SIG-M5 (cell line): ENCODE results near the gene CCDC152.
"Not testable (repeated sequence)": the region's sequence is repeated elsewhere in the genome, so short reads cannot be mapped to it uniquely, and the experiment has no call there.

ENCODE experiments used
- DNase-seq: peaks from one replicate; lab custom pipeline; 2025; lab: John Stamatoyannopoulos, UW

Gene CCDC152, protein sequence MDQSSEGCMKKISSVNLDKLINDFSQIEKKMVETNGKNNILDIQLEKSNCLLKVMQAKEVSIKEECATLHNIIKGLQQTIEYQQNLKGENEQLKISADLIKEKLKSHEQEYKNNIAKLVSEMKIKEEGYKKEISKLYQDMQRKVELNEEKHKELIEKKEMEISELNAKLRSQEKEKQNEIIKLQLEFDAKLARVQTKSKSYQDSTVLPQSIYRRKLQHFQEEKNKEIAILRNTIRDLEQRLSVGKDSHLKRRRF

DNA sequence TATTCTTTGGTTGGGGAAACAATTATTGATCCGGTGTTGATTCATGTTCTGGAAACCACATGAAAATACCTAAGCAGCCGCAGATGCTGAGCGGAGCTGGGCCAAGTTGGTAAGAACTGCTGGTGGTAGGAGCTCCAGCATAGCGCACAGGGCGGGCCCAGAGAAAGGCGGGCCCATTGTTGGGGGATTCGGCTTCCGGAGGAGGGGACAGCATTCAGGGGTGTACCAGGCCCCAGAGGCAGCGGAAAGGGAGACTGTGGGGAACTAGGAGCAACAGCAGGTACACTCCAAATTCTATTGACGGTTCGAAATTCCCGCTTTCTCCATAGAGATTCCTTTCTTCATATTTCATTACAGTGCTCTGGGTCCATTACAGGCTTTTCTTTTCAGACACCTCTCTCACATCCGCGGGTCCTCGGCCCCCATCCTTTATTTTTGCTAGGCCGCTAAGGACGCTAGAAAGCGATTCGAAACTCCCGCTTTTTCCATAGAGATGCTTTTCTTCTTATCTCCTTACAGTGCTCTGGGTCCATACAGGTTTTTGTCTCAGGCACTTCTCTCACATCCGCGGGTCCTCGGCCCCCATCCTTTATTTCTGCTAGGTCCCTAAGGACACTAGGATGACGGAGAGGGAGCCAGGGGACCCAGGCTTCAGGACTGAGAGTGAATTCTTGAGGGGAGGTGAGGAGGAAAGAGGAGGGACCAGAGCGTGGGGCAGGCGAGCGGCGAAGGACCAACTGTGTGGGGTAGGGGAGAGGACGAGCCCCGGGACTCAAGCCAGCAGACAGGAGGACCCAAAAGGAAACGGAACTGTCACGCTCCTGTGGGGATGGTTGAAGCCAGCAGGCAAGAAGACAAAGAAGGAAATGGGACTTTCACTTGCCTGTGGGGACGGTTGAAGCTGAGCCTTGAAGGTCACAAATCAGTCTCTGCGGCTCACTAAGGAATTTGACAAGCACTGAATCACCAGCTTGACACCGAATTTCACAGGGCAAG is at the start of gene CCDC152:
TSS of gene CCDC152 (plus strand) at position 213 of the 996 bp plus-strand sequence. CDS start 2,304 bp downstream, outside the sequence.
- DNase-seq = no peak

DNA sequence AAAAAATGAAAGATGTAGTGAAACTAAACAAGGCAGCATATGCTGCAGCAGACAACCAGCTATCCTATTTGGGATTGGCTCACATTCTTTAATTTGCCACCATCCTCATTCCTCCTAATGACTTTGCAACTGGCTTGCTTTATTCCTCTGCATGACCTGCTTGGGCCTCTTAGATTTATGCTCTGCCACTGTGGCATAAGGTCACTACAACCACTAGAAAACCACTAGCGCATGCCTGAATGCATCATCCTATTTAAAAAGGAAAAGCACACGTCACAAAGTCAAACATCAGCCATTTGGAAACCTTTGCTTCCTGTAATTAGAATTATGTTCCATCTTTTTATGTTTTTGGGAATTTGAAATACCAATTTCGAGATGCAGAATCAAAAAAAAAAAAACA is 40.8 kb upstream of the CCDC152 start:
- DNase-seq = no peak

DNA sequence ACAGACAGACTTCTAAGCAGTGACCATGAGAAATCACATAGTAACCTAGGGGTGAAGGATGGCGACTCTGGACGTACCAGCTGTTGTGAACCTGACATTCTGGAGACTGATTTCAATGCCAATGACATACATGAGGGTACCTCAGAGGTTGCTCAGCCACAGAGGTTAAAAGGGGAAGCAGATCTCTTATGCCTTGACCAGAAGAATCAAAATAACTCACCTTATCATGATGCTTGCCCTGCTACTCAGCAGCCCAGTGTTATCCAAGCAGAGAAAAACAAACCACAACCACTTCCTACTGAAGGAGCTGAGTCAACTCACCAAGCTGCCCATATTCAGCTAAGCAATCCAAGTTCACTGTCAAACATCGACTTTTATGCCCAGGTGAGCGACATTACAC is 38.0 kb upstream of the CCDC152 start:
- no peak for DNase-seq

DNA sequence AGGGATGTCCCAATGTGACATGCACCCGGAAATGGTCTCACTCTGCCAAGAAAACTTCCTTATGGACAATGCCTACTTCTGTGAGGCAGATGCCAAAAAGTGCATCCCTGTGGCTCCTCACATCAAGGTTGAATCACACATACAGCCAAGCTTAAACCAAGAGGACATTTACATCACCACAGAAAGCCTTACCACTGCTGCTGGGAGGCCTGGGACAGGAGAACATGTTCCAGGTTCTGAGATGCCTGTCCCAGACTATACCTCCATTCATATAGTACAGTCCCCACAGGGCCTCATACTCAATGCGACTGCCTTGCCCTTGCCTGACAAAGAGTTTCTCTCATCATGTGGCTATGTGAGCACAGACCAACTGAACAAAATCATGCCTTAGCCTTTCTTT is 37.6 kb upstream of the CCDC152 start:
- no peak for DNase-seq

DNA sequence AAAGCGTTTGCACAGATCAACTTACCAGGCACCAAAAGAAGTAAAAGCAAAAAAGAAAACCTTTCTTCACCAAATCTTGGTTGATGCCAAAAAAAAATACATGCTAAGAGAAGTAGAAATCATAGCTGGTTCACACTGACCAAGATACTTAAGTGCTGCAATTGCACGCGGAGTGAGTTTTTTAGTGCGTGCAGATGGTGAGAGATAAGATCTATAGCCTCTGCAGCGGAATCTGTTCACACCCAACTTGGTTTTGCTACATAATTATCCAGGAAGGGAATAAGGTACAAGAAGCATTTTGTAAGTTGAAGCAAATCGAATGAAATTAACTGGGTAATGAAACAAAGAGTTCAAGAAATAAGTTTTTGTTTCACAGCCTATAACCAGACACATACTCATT is 36.4 kb upstream of the CCDC152 start:
- no peak for DNase-seq

DNA sequence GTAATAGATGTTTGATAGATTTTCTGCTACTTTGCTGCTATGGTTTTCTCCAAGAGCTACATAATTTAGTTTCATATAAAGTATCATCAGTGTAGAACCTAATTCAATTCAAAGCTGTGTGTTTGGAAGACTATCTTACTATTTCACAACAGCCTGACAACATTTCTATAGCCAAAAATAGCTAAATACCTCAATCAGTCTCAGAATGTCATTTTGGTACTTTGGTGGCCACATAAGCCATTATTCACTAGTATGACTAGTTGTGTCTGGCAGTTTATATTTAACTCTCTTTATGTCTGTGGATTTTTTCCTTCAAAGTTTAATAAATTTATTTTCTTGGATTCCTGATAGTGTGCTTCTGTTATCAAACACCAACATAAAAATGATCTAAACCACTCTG is 35.1 kb upstream of the CCDC152 start:
- no peak for DNase-seq

DNA sequence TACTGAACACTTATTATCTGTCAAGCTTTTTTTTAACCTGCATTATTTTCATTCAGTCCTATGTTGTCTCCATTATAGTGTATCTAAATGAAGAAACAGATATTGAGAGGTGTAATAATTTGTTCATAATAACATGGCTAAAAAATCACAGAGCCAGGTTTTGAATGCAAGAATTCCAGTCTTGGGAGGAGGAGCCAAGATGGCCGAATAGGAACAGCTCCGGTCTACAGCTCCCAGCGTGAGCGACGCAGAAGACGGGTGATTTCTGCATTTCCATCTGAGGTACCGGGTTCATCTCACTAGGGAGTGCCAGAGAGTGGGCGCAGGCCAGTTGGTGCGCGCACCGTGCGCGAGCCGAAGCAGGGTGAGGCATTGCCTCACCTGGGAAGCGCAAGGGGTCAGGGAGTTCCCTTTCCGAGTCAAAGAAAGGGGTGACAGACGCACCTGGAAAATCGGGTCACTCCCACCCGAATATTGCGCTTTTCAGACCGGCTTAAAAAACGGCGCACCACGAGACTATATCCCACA is 22.0 kb upstream of the CCDC152 start:
- DNase-seq = not testable (repeated sequence)

DNA sequence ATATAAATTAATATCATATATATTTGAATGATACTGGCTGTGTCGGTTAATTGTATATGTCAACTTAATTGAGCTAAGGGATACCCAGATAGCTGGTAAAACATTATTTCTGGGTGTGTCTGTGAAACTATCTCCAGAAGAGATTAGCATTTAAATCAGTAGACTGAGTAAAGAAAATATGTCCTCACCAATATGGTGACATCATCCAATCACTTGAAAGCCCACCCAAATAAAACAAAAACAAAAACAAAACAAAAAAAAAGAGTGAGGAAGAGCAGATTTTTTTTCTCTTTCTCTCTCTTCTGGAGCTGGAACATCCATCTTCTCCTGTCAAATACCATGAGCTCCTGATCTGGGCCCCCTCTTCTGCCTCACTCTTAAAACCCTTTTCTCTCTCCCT is 15.7 kb upstream of the CCDC152 start:
- DNase-seq = no peak

DNA sequence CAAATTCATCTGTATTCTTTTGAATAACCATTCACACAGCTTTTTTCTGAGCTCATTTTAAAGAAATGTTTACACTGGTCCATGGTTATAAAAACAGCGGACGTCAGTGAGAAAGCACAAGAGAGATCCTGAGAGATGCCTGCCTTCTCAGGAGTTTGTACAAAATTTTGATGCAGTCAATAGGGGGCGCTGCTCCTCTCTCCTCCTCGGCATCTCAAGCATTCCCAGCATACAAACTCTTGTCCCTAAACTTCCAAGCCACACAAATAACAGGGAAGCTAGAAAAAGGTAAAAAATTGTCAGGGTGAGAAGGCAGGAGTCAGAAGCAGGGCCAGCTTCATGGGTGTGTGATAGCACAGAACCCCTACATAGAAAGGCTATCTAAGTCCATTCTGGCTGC is 11.2 kb upstream of the CCDC152 start:
- no peak for DNase-seq

DNA sequence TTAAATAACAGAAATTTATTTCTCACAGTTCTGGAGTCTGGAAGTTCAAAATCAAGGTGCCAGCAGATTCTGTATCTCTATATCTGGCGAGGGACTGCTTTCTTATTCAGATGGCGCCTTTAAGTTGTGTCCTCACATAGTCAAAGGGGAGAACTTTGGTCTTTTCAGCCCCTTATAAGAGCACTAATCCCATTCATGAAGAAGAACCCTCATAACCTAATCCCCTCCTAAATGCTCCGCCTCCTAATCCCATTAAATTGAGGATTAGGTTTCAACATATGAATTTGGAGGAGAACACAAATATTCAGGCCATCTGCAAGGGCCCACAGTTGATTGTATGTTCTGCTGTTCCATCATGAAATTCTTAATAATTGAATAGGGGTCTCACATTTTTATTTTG is 10.8 kb upstream of the CCDC152 start:
- no peak for DNase-seq

DNA sequence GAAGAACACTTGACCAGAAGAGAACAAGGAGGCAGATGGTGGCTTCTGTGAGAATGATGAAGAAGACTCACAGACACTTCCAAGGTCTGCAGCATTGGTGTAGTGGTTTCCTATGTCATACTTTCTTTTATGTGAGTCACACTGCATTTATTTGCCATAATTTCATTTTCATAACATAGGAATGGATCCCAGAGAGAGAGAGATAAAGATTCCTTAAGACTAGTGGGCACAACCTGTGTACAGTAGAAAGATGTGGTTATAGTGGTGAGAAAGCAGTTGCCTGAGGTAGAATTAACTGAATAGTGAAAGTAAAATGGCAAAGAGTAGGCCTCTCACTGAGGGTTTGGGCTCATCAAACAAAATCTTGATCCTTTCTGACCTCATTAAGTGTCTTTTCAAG is 7.6 kb upstream of the CCDC152 start:
- DNase-seq = no peak

DNA sequence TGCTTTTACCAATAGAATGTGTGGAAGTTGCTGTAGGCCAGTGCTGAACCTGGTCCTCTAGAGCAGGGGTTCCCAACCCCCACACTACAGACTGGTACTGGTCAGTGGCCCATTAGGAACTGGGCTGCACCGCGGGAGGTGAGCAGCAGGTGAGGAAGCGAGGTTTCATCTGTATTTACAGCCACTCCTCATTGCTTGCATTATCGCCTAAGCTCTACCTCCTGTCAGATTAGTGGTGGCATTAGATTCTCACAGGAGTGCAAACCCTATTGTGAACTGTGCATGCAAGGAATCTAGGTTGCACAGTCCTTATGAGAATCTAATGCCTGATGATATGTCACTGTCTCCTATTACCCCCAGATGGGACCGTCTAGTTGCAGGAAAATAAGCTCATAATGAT is 6.1 kb upstream of the CCDC152 start:
- no peak for DNase-seq

DNA sequence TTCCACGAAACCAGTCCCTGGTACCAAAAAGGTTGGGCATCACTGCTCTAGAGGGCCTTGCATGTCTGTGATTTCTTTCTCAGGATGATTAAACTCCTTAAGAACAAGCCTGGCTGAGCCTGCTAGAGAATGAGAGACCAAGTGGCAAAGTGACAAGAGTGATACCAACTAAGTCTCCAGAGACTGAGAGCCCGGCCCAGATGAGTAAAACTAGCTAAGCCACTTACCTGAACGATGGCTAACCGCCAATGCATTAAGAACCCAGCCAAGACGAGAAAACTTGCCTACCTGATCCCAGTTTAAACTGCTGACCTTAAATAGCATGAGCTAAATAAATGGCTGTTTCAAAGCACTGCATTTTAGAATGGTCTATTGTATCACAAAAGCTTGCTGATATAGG is 5.6 kb upstream of the CCDC152 start:
- DNase-seq = no peak

DNA sequence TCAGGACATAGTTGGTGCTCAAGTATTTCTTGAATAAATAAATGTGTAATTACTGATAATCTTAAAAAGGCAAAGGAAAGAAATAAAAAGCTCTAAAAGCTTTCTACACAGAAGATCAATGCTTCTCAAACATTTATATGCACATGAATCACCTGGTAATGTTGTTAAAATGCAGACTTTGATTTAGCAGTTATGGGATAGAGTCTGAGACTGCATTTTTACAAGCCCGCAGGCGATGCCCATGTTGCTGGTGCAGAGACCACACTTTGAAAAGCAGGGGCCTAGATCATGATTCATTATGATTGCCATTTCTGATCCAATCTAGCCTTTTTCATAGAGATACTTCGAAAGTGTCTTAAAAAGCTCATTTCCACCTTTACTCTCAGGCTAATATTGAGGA is 3.5 kb upstream of the CCDC152 start:
- DNase-seq = no peak

DNA sequence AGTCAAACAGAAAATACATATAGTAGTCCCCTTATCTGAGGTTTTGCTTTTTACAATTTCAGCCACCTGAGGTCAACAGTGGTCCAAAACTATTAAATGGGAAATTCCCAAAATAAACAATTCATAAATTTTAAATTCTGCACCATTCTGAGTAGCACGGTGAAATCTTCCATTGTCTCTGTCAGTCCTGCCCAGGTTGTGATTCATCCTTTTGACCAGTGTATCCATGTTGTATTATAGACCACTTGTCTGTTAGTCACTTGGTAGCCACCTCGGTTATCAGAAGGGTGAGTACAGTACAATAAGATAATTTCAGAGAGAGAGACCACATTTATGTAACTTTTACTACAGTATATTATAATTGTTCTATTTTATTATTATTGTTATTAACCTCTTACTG is 2.8 kb downstream of the CCDC152 start:
- DNase-seq = no peak

DNA sequence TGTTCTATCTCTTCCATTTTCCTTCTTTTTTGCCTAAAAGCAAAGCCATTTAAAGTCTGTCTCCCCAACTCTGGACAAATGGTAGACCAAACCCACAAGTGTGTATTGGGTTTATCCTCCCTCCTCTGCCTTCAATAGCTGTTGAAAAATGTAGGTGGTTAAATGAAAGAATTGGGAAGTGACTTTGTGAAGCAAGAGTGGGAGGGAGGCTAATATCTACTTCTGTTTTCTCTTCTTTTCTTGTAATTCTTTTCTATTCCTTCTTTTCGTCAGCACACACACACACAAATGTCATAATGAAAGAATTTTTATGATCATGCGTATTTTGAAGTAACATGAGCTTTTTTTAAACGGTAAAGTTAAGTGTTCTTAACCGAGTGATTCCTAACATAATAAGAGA is 3.8 kb downstream of the CCDC152 start:
- DNase-seq = no peak

DNA sequence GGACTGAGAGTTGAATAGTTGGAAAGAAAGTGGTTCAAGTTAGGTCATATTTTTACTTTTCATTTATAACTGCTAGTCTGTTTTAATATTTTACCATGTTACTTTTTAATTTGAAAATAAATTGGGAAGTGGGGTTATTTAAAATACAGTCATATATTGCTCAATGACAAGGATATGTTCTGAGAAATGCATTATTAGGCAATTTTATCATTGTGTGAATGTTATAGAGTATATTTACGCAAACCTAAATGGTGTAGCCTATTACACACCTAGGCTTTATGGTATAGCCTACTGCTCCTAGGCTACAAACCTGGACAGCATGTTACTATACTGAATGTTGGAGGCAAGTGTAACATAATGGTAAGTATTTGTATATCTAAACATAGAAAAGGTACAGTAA is 5.2 kb downstream of the CCDC152 start:
- no peak for DNase-seq

DNA sequence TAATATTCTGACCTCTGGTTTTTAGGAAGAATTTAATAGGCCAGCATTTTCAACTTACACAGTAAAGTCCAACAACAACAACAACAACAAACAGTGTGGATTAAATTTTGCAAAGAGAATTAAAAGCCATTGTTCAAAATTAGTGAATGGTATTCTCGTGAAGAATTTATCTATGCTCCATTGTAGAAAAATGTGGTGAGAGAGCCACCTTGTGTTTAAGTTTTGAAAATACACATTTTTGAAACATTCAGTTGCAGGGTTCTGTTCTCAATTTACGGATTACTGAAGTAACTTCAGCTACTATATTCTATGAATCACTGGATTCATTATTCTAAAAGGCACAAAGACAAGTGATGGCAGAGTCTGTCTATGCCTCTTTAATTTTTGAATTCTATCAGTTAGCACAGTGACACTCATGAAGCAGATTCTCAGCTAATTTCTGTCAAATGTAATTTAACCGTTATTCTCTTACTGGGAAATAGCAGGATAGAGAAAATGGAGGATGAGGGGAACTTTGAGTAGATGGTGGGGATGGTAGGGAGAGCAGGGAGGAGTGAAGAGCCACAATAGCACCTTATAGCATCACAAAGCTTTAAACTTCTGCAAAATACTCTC is 11.0 kb downstream of the CCDC152 start:
- no peak for DNase-seq

DNA sequence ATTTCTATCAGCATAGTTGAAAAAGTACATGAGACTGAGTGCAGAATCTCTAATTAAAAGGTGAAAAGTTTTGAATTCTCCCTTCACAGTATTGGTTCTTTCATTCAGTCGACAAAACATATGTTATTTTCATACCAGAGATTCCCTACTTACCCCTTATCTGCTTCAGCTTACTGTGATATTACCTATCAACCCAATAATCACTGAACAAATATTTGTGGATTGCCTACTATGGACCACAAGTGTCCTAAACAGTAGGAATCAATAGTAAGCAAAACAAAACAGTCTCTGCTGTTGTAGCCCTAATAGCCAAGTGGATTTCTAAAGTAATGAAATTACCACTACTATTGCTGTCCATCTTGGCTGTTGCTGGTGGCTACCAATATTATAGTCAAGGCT is 11.5 kb downstream of the CCDC152 start:
- no peak for DNase-seq

DNA sequence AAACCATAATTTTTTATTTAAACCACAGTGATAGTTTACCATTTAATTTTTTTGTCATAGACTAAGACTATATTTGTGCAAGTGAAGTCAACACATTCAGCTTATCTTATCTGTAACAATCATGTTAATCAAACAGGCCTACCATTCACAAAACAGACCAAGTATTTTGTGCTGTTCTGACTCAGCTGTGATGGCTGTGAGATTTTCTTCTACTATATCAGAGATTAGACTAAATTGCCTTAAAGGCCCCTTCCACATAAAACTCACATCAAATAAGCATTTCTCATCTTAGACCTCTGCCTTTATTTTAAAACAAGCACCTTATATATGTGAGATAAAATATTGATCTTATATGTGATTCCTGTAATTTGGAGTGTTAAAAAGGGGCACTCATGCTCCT is 13.4 kb downstream of the CCDC152 start:
- no peak for DNase-seq

DNA sequence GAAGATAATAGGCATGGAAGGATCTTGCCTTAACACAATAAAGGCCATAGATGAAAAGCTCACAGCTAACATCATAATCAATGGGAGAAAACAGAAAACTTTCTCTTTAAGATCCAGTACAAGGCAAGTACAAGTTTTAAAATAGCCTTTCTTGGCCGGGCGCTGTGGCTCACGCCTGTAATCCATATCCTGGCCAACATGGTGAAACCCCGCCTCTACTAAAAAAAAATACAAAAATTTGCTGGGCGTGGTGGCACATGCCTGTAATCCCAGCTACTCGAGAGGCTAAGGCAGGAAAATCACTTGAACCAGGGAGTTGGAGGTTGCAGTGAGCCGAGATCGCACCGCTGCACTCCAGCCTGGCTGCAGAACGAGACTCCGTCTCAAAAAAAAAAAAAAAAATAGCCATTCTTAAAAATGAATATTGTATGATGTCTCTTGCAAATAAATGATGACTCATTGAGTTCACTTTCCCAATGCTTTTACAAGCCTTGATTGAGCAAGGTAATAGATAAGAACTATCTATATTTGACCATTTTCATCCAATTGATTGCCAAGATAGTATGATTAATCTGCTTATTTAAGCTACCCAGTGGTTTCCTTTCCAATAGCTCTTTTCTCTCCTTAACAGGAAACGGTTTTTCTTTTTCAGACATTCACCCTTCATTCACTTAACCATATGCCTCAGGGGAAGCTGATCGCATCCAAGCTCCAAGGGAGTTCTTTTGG is 15.8 kb downstream of the CCDC152 start:
- no peak for DNase-seq

DNA sequence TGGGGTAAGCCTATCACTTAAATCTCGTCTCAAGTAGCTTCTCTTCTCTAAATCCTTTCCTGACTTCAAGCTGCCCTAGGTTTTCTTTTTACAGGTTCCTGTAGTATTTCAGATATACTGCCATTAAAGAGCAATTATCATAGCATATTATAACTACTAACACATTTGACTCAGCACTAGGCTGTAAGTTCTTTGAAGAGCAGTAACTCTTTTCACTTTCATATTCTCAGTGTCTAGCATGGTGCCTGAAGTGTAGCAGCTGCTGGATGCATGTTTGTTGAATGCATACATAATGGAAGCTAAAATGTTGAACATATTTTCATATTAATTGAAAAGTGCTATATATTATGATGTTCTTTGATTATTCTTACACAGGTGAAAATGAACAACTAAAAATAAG is 22.5 kb downstream of the CCDC152 start:
- no peak for DNase-seq
